Activated T-helper 2 cell treated with anti-CD3 and anti-CD28 coated beads, Interferon-gamma antibody, Interleukin-2, Interleukin-4, amounts not matched to agents 10 μg/mL and 5 μg/mL and 100 μg/mL, durations not matched to agents 14 hours and 24 hours and 36 hours (primary cell): ENCODE measurements around the gene INPP4B. TPM values are rescaled to one million over a fixed set of nuclear protein-coding genes. Genes with fewer than 3 reads are reported as not detected.

Source experiments
- DNase-seq: peaks from one replicate; pipeline ENCODE4 v3.0.0; 2021; ENCODE audit warnings: low spot score
- H3K27ac Mint-ChIP-seq: one replicate; pipeline ENCODE4 v1.8.0; 2021; ENCODE audit warnings: mixed read lengths
- H3K27me3 Mint-ChIP-seq: one replicate; pipeline ENCODE4 v1.8.0; 2021; ENCODE audit warnings: low read depth, mixed read lengths
- H3K36me3 Mint-ChIP-seq: one replicate; pipeline ENCODE4 v1.8.0; 2021; ENCODE audit warnings: low read depth, mixed read lengths
- H3K4me1 Mint-ChIP-seq: one replicate; pipeline ENCODE4 v1.8.0; 2021; ENCODE audit warnings: low read depth, mixed read lengths
- H3K4me3 Mint-ChIP-seq: one replicate; pipeline ENCODE4 v1.8.0; 2021; ENCODE audit warnings: low read depth, mild to moderate bottlenecking, moderate library complexity, mixed read lengths
- H3K9me3 Mint-ChIP-seq: one replicate; pipeline ENCODE4 v1.8.0; 2021; ENCODE audit warnings: mixed read lengths
- intact Hi-C: fragments of 100-400 bp; cut with micrococcal nuclease; formaldehyde crosslinking; loops from one replicate; pipeline ENCODE4 v1.15.1; 2023
- total RNA-seq: library from RNA; stranded (reverse); gene quantifications from 2 replicates; pipeline ENCODE4 v1.2.3, GENCODE V29; 2022

INPP4B gene
- total RNA-seq, 1 donor from 2014 or later, result 64.8 TPM

GRCh38 chr4:142447009-142447408 lies 399.1 kb downstream of the INPP4B start:
- Mint-ChIP-seq H3K9me3 (peaks cover 11% of the 10 kb centered on the region), H3K27ac (peak overlapping the region; percentile 7)

GRCh38 chr4:142443469-142443868 lies 402.6 kb downstream of the INPP4B start:
- H3K36me3 Mint-ChIP-seq, result peaks cover 7% of the 10 kb centered on the region
- peaks cover 27% of the 10 kb centered on the region for H3K4me1 Mint-ChIP-seq
- peaks cover 21% of the 10 kb centered on the region for H3K9me3 Mint-ChIP-seq
- H3K27ac Mint-ChIP-seq, result no peak overlapping the region
- intact Hi-C loops, result no loop called here
- no peak for DNase-seq
- H3K27me3 Mint-ChIP-seq, result no peaks in the 10 kb centered on the region
- no peak overlapping the region for H3K4me3 Mint-ChIP-seq

More at GRCh38 chr4:142447009-142447408, 399.1 kb downstream of the INPP4B start:
- no peak overlapping the region for H3K4me3 Mint-ChIP-seq
- DNase-seq, result no peak
- peaks cover 27% of the 10 kb centered on the region for H3K4me1 Mint-ChIP-seq
- intact Hi-C loops, result no loop called here
- no peaks in the 10 kb centered on the region for H3K27me3 Mint-ChIP-seq
- H3K36me3 Mint-ChIP-seq, result peaks cover 4% of the 10 kb centered on the region

- intact Hi-C loops, result no loop called here
- peaks cover 19% of the 10 kb centered on the region for H3K36me3 Mint-ChIP-seq
- H3K4me3 Mint-ChIP-seq, result no peak overlapping the region
- H3K9me3 Mint-ChIP-seq, result peaks cover 43% of the 10 kb centered on the region
- DNase-seq, result no peak
- H3K27me3 Mint-ChIP-seq, result no peaks in the 10 kb centered on the region
- peaks cover 16% of the 10 kb centered on the region for H3K4me1 Mint-ChIP-seq
- H3K27ac Mint-ChIP-seq, result no peak overlapping the region
Observed at GRCh38 chr4:142440093-142440492, 406.0 kb downstream of the INPP4B start.

DNA sequence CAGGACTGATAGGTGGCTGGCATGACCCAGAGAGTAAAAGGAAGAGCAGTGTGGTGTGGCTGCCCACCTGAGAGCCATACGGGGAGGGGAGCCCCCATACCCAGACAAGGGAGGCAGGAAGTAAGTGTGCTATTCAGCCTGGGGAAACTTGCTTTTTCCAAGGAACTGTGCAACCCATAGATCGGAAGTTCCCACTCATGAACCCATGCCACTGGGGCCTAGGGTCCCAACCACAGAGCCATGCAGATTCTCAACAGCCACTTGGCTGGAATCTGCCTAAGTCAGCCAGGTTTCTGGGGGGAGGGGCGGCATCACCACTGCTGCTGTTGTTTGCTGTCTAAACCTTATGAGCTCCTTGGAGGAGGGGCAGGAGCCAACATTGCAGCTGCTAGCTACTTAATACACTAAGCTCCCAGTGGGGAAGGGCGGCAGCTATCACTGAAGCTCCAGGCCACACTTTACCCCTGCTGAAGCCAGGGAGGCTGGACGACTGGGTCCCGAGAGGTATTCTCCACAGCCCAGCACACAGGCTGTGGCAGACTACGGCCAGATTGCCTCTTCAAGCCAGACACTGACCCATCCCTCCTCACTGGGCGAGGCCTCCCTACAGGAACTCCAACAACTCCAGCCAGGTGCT lies 410.4 kb downstream of the INPP4B start:
- Mint-ChIP-seq H3K27me3 (no peaks in the 10 kb centered on the region), H3K36me3 (peaks cover 25% of the 10 kb centered on the region), H3K9me3 (peaks cover 37% of the 10 kb centered on the region), H3K4me1 (peaks cover 13% of the 10 kb centered on the region), H3K27ac (no peak overlapping the region), H3K4me3 (no peak overlapping the region)
- DNase-seq, result no peak
- intact Hi-C loops, result no loop called here

DNA sequence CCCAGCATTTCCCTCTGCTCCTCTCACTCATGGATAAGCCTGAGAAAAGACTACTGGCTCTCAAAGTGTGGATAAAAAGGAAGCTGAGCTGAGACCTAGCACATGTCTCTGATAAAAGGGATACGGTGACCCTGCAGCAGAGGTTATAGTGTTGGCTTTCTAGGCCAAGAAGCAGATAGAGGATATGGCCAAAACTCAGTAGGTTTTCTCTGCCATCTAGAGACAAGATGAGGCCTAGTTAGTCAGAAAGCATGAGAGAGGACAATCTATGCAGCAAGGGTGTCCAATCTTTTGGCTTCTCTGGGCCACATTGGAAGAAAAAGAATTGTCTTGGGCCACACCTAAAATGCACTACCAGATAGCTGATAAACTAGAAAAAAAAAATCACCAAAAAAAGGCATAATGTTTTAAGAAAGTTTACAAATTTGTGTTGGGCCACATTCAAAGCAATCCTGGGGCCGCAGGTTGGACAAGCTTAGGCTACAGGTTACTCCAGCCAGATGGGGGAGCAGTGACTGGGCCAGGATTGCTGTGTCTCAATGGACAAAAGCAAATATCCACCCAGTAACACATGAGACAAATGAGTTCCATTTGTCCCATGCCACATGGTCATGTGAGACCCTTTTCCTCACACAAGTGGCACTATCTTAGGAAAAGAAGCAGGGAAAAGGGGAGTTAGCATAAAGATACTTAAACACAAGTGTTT lies 411.4 kb downstream of the INPP4B start:
- Mint-ChIP-seq H3K27me3 (no peaks in the 10 kb centered on the region), H3K9me3 (peaks cover 37% of the 10 kb centered on the region), H3K27ac (peak overlapping the region; percentile 9), H3K4me3 (no peak overlapping the region), H3K36me3 (peaks cover 25% of the 10 kb centered on the region), H3K4me1 (peaks cover 14% of the 10 kb centered on the region)
- DNase-seq, result no peak
- intact Hi-C loops, result loop anchor here (5.0 kb wide), 1 partner anchor 38 kb away; no protein-coding TSS in a partner anchor

GRCh38 chr4:142428715-142429114 lies 417.4 kb downstream of the INPP4B start:
- Mint-ChIP-seq H3K4me1 (peaks cover 7% of the 10 kb centered on the region), H3K4me3 (no peak overlapping the region), H3K27me3 (no peaks in the 10 kb centered on the region), H3K27ac (no peak overlapping the region), H3K36me3 (peaks cover 8% of the 10 kb centered on the region), H3K9me3 (peaks cover 14% of the 10 kb centered on the region)
- intact Hi-C loops, result no loop called here
- DNase-seq, result no peak

GRCh38 chr4:142427456-142427855 lies 418.6 kb downstream of the INPP4B start:
- Mint-ChIP-seq H3K27me3 (no peaks in the 10 kb centered on the region), H3K36me3 (peaks cover 8% of the 10 kb centered on the region), H3K4me1 (peaks cover 3% of the 10 kb centered on the region), H3K9me3 (peaks cover 14% of the 10 kb centered on the region), H3K4me3 (no peak overlapping the region), H3K27ac (no peak overlapping the region)
- intact Hi-C loops, result no loop called here
- DNase-seq, result no peak

DNA sequence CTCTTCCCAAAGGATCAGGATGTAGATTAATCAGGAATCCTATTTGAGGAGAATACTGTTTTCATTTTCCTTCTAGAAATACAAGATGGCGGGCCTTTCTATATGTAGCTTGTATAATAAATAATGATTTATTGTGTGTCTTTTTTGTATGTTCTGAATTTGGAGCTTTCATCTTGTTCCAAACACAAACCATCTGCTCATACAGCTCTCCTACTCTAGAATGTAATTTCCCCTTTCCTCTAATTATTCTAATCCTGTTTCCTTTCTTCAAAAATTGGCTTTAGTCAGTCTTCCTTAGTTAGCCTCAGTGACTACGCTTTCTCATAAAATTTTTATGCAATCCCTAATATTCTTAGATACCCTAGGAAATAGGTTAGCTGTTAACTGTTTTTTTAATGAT lies 422.2 kb downstream of the INPP4B start:
- no peak overlapping the region for H3K27ac Mint-ChIP-seq
- peaks cover 9% of the 10 kb centered on the region for H3K36me3 Mint-ChIP-seq
- peaks cover 14% of the 10 kb centered on the region for H3K9me3 Mint-ChIP-seq
- DNase-seq, result no peak
- intact Hi-C loops, result no loop called here
- H3K27me3 Mint-ChIP-seq, result no peaks in the 10 kb centered on the region
- H3K4me1 Mint-ChIP-seq, result peaks cover 4% of the 10 kb centered on the region
- no peak overlapping the region for H3K4me3 Mint-ChIP-seq

- Mint-ChIP-seq H3K27me3 (no peaks in the 10 kb centered on the region), H3K9me3 (peaks cover 10% of the 10 kb centered on the region), H3K4me3 (no peak overlapping the region), H3K36me3 (peaks cover 13% of the 10 kb centered on the region), H3K27ac (no peak overlapping the region), H3K4me1 (peaks cover 28% of the 10 kb centered on the region)
- intact Hi-C loops, result no loop called here
- DNase-seq, result no peak
Observed at GRCh38 chr4:142420311-142421095, 425.6 kb downstream of the INPP4B start.

DNA sequence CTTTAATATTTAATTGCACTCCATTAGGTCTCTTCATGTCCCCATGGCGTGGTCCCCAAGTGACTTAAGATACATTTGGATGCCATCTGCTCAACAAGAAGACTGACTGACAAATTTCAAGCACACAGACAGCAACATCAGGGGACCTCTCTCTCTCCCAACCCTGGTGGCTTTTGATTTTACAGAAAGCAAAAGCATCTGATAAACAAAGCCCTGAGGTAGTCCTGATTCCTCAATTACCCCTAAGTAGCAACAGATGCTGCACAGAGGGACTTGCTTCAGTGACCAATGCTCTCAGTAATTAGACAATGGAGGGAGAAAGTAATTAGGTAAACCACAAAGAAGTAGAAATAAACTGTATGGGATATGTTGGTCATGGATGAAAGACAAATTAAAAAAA lies 426.4 kb downstream of the INPP4B start:
- Mint-ChIP-seq H3K4me3 (no peak overlapping the region), H3K27me3 (no peaks in the 10 kb centered on the region), H3K27ac (no peak overlapping the region), H3K4me1 (peaks cover 33% of the 10 kb centered on the region), H3K9me3 (peaks cover 9% of the 10 kb centered on the region), H3K36me3 (peaks cover 16% of the 10 kb centered on the region)
- intact Hi-C loops, result loop anchor here (5.0 kb wide), 1 partner anchor 137 kb away; no protein-coding TSS in a partner anchor
- DNase-seq, result no peak

DNA sequence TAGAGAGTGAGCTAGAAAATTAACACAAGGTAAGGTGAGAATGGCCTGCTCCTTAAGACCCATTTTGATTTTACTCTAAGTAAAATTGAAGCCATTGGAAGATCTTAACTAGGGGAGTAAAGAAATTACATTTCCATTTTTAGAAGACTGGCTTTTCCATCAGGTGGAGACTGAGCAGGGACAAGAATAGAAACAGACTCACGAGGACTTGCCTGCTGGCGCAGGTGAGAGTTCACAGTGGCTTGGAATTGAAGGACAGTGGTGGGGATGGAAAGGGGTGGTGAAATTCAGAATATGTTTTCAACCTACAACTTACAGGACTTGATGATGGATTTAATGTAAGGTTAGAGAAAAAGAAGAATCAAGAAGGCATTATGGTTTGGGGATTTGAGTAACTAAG lies 427.4 kb downstream of the INPP4B start:
- intact Hi-C loops, result loop anchor here (5.0 kb wide), 1 partner anchor 136 kb away; no protein-coding TSS in a partner anchor
- no peak for DNase-seq
- Mint-ChIP-seq H3K36me3 (peaks cover 17% of the 10 kb centered on the region), H3K4me3 (no peak overlapping the region), H3K9me3 (peaks cover 7% of the 10 kb centered on the region), H3K27ac (no peak overlapping the region), H3K27me3 (no peaks in the 10 kb centered on the region), H3K4me1 (peaks cover 39% of the 10 kb centered on the region)

- peak overlapping the region; percentile 76 for H3K4me3 Mint-ChIP-seq
- no peak for DNase-seq
- H3K36me3 Mint-ChIP-seq, result peaks cover 17% of the 10 kb centered on the region
- H3K27me3 Mint-ChIP-seq, result no peaks in the 10 kb centered on the region
- H3K9me3 Mint-ChIP-seq, result peaks cover 7% of the 10 kb centered on the region
- H3K4me1 Mint-ChIP-seq, result peaks cover 49% of the 10 kb centered on the region
- peak overlapping the region; percentile 98 for H3K27ac Mint-ChIP-seq
- intact Hi-C loops, result loop anchor here (1.0 to 5.0 kb wide), 6 partner anchors 9 to 151 kb away; no protein-coding TSS in a partner anchor
Observed at GRCh38 chr4:142416711-142417275, 429.3 kb downstream of the INPP4B start.
